HL-60/S4 (cell line): ENCODE data around the gene KDM3A.

ENCODE experiments used
- in situ Hi-C: fragments of 300-500 bp; cut with MboI; formaldehyde crosslinking; loops from 2 replicates; pipeline ENCODE4 v1.14.3; 2022; ENCODE audit warnings: low sequenced_read_pairs

Gene KDM3A, protein sequence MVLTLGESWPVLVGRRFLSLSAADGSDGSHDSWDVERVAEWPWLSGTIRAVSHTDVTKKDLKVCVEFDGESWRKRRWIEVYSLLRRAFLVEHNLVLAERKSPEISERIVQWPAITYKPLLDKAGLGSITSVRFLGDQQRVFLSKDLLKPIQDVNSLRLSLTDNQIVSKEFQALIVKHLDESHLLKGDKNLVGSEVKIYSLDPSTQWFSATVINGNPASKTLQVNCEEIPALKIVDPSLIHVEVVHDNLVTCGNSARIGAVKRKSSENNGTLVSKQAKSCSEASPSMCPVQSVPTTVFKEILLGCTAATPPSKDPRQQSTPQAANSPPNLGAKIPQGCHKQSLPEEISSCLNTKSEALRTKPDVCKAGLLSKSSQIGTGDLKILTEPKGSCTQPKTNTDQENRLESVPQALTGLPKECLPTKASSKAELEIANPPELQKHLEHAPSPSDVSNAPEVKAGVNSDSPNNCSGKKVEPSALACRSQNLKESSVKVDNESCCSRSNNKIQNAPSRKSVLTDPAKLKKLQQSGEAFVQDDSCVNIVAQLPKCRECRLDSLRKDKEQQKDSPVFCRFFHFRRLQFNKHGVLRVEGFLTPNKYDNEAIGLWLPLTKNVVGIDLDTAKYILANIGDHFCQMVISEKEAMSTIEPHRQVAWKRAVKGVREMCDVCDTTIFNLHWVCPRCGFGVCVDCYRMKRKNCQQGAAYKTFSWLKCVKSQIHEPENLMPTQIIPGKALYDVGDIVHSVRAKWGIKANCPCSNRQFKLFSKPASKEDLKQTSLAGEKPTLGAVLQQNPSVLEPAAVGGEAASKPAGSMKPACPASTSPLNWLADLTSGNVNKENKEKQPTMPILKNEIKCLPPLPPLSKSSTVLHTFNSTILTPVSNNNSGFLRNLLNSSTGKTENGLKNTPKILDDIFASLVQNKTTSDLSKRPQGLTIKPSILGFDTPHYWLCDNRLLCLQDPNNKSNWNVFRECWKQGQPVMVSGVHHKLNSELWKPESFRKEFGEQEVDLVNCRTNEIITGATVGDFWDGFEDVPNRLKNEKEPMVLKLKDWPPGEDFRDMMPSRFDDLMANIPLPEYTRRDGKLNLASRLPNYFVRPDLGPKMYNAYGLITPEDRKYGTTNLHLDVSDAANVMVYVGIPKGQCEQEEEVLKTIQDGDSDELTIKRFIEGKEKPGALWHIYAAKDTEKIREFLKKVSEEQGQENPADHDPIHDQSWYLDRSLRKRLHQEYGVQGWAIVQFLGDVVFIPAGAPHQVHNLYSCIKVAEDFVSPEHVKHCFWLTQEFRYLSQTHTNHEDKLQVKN (N-terminal part only)

GRCh38 chr2:86440631-86441391 is at the start of gene KDM3A:
Gene KDM3A (plus strand): TSS chr2:86441371. CDS start chr2:86442048, 677 bp downstream.
- in situ Hi-C loops = no loop called here

GRCh38 chr2:86392873-86393518 is 48.2 kb upstream of the KDM3A start:
- in situ Hi-C loops = no loop called here

DNA sequence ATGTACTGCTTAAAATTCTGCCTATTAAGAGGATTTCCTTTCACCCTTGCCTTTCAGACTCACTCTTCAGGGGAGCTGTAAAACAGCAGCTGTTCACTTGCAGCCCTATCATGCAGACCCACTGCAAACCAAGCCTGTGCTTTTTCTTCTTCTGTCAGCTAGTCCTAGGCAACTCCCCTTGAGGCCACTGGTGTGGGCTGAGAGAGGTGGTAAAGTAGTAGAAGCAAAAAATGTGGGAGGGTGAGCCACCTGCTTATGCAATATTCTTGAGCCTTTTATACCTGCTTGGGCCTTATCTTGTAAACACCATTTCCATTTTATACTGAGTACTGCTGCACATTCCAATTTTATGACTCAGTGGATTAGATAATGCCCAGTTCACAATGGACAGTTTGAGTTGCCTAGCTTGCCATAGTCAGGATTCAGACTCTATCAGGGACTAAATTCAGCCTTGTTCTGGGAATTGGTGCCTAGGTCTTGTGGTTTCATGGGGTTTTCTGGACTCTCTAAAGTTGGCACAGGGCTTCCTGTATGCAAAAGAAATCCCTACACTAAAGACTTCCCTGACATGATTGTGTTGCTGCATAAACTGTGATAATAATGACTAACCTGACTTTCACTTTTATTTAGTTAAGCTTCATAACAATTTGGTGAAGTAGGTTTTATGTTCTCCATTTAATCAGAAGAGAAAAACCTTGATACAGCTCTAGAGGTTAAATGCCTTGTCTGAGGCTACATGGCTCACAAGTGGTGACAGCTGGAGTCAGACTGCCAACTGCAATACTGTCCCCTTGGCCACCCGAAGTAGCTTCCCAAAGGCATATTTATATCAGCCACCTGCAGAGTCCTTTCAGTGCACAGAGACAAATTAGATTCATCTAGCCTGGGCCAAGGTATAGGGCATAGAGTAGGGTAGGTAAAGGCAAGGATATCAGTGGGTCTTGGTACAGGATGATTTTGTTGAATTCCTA is 47.4 kb upstream of the KDM3A start:
- in situ Hi-C loops = no loop called here

DNA sequence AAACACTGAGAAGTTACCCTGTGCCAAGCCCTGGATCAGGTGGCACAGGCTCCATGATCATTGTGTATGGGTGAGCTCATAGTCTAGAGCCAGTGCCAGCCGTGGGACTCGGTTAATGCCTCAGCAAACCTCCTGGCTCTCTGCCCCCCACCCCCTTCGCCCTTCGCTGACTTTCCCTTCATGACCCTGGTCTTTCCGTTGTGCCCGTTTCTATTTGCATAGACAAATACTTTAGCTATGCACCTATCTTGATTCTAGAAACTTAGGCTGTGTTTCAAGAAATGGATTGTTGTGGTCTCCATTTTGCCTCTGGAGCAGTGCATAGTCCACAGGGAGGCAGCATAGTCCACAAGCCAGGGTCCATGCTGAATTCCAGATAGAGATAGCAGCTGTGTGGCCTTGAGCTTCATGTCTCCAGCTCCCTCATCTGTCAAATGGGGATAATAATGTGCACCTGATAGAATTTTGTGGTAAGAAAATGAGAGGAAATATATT is 44.8 kb upstream of the KDM3A start:
- in situ Hi-C loops = no loop called here

- in situ Hi-C loops = no loop called here
Measured at GRCh38 chr2:86397986-86398385, 43.2 kb upstream of the KDM3A start.

- in situ Hi-C loops = no loop called here
Measured at GRCh38 chr2:86398500-86399474, 42.4 kb upstream of the KDM3A start.

GRCh38 chr2:86400321-86400720 is 40.9 kb upstream of the KDM3A start:
- in situ Hi-C loops = no loop called here

- in situ Hi-C loops = no loop called here
Measured at GRCh38 chr2:86410581-86410980, 30.6 kb upstream of the KDM3A start.

DNA sequence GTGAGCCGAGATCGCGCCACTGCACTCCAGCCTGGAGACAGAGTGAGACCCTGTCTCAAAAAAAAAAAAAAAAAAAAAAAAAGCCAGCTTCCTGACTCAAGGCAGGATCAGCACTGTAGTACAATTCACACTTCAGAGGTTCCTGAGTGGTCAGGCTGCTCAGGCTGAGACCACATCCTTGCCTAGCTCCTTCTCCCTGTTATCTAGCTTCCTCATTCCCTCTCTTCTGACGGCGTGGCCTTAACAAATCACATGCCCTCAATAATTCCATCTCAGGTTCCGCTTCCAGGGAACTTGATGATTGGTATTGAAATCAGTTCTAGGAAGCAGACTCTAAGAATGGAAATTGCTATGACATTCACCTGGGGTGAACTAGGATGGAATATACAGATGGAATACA is 29.8 kb upstream of the KDM3A start:
- in situ Hi-C loops = no loop called here

DNA sequence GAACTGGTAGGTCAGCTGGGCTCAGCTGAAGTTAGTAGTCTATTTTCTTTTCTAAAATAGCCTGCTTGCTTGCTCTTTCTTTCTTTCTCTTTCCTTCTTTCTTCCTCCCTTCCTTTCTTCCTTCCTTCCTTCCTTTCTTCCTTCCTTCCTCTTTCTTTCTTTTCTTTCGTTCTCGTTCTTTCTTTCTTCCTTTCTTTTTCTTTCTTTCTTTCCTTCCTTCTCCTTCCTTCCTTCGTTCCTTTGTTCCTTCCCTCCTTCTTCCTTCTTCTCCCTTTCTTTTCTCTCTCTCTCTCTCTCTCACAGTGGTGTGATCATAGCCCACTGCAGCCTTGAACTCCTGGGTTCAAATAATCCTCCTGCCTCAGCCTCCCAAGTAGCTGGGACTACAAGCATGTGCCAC is 29.2 kb upstream of the KDM3A start:
- in situ Hi-C loops = no loop called here

GRCh38 chr2:86413296-86414094 is 27.7 kb upstream of the KDM3A start:
- in situ Hi-C loops = no loop called here

- in situ Hi-C loops = no loop called here
Measured at GRCh38 chr2:86414996-86415395, 26.2 kb upstream of the KDM3A start.

- in situ Hi-C loops = no loop called here
Measured at GRCh38 chr2:86416146-86416545, 25.0 kb upstream of the KDM3A start.

DNA sequence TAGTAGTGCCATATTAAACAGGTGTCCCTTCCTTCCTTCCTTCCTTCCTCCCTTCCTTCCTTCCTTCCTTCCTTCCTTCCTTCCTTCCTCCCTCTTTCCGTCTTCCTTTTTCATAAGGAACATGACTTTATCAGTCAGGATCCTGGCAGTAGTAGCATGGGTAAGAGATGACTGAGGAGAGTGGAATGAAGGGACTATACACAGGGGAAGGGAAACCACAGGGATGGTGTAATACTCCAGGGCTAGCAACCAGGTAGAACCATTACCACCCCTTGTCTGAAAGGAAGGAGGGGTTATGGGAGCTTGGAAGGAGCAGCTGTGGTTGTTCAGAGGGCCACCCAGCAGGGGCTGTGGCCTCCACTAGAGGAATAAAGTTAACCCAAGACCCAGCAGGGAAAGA is 23.2 kb upstream of the KDM3A start:
- in situ Hi-C loops = no loop called here

GRCh38 chr2:86420913-86421312 is 20.3 kb upstream of the KDM3A start:
- in situ Hi-C loops = no loop called here

DNA sequence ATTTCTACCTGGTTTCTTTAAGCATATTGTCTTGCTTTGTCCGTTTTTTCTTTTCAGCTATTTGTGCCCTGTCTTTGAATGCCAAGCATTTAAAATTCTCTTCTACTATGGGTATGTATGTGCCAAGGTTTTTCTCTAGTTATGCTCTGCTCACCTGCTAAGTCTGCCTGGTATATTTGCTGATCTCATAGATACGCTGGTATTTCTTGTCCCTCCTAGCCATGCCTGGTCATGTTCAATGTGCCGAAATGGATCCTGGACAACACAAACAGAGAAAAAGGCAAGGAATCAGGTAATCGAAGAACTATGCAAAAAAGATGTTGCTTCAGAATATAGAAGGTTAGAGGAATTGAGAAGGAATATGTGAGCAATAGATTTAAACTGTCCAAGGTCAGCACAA is 14.9 kb upstream of the KDM3A start:
- in situ Hi-C loops = no loop called here

GRCh38 chr2:86429335-86429734 is 11.8 kb upstream of the KDM3A start:
- in situ Hi-C loops = no loop called here
